Adrenal gland (tissue), 12 donors: ENCODE measurements around the gene DOK7. TPM values are rescaled to one million over a fixed set of nuclear protein-coding genes. Genes with fewer than 3 reads are reported as not detected.

ENCODE experiments used
- DNase-seq, 7 donors: peaks; one replicate each; pipeline ENCODE4 v3.0.0-alpha.2; 2019 to 2020
- H3K27ac ChIP-seq, 5 donors: fragments of 200-600 bp; sonication (generic) in 4 of 5; 1 replicate in 3 of 5; 2 replicates in 2 of 5; pipeline versions ENCODE4 v1.5.1 to v1.8.0; 2016 to 2020; ENCODE audit warnings: mild to moderate bottlenecking in 1 of 5
- H3K27me3 ChIP-seq: fragments of 200-600 bp; 2 replicates; pipeline ENCODE4 v1.8.0; 2021
- H3K36me3 ChIP-seq, 2 donors: fragments of 200-600 bp; replicated peaks in 1 of 2; 1 replicate in 1 of 2; 2 replicates in 1 of 2; pipeline versions ENCODE4 v1.5.1 to v1.8.0; 2018 to 2022
- H3K4me1 ChIP-seq, 2 donors: fragments of 200-600 bp; replicated peaks in 1 of 2; 1 replicate in 1 of 2; 2 replicates in 1 of 2; pipeline versions ENCODE4 v1.5.1 to v1.8.0; 2018 to 2021
- H3K4me3 ChIP-seq, 4 donors: fragments of 200-600 bp; sonication (generic) in 3 of 4; one replicate each; pipeline ENCODE4 v1.5.1; 2016 to 2018
- H3K9me3 ChIP-seq, 3 donors: fragments of 200-600 bp; sonication (generic) in 1 of 3; replicated peaks in 1 of 3; 1 replicate in 2 of 3; 2 replicates in 1 of 3; pipeline versions ENCODE4 v1.5.1 to v1.8.0; 2016 to 2021
- CTCF ChIP-seq, 6 experiments: fragments of 450-650 bp in 4 of 6; fragments of 200-600 bp in 2 of 6; sonication (generic) in 1 of 6; IDR thresholded peaks; 1 replicate in 5 of 6; 2 replicates in 1 of 6; pipeline versions ENCODE4 v1.5.1 to v1.8.0; 2016 to 2021; ENCODE audit warnings: antibody characterized with exemption in 6 of 6, mild to moderate bottlenecking in 2 of 6, moderate library complexity in 1 of 6
- POLR2A ChIP-seq, 2 donors: fragments of 450-650 bp; IDR thresholded peaks; one replicate each; pipeline ENCODE4 v1.6.1; 2017; ENCODE audit warnings: antibody characterized with exemption in 2 of 2, mild to moderate bottlenecking in 2 of 2, moderate library complexity in 1 of 2
- WGBS, 4 donors: extraction: QIAGEN DNeasy Blood & Tissue Kit in 2 of 4; methylation state at CpG; one replicate each; pipeline versions ENCODE4 v1.1.5 to v1.1.7; 2013 to 2017; 5-methylcytosine and 5-hydroxymethylcytosine counted together
- intact Hi-C, 2 donors: fragments of 100-400 bp; cut with DNase I; formaldehyde crosslinking; loops; one replicate each; pipeline versions ENCODE4 v1.14.1 to v1.15.0; 2022 to 2023
- polyA plus RNA-seq, 3 donors: library from polyadenylated mRNA; stranded (reverse); fragments of 200-250 nt in 2 of 3; fragments of 350-450 nt in 1 of 3; fragmentation: Illumina TruSeq in 1 of 3; extraction: RNeasy Lipid Tissue Mini Kit (QIAGEN cat#74804) in 1 of 3; gene quantifications; one replicate each; pipeline ENCODE4 v1.2.3, GENCODE V29; 2013 to 2014
- total RNA-seq, 9 donors: library from RNA; depleted of rRNA in 4 of 9; stranded (reverse); fragments of >200 nt in 4 of 9; fragments of 120-200 nt in 1 of 9; fragmentation: NEBNext Ultra II Directional in 1 of 9; extraction: Animal tissue kit (Norgen Biotek cat#: 25700) in 1 of 9; gene quantifications; one replicate each; pipeline versions ENCODE4 v1.1.0 to v1.2.4, GENCODE V29; 2013 to 2023
- donor health status: healthy with polysubstance abuse.
- donor health status: Bipolar disorder and iron deficiency.
- donor health status: DM: yes; HTN: yes; CAD: no.
- donor health status: DM: no; HTN: no; CAD: no.
- donor health status: DM: no; HTN: no; CAD: no.
- donor health status: DM: yes; HTN: yes; CAD: no.

DOK7 gene
- total and polyA plus RNA-seq, 12 donors: 0.18 to 4.2 (median 1.1) TPM; not detected in 1

DNA sequence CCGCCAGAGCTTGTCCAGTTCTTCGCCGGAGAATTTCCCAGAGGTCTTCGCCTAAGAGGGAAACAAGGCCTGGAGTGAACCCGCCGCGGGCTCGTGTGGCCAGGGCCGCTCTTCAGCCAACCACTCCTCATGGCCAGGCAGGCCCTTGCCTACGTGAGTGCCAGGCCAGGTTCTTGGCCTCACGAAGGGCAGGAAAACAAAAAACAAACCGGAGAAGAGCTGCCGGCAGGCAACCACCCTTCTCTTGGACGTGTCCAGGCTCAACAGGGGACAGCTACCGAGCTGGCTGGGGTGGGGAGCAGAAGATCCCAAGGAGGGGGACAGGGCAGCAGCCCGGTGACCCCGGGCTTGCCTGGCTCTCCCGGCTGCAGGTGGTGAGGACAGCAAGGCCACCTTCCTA is 55.8 kb downstream of the DOK7 start:
- H3K4me1 ChIP-seq: no peaks in the 10 kb centered on the region
- peaks cover 0 to 95% of the 10 kb centered on the region in 2 donors for H3K36me3 ChIP-seq
- TF ChIP-seq CTCF (IDR thresholded peaks at IDR 0.05) (no peak), POLR2A (IDR thresholded peaks at IDR 0.05) (no peak)
- intact Hi-C loops: no loop called here
- no peaks in the 10 kb centered on the region for H3K9me3 ChIP-seq
- peak in 1 of 7 donors; percentile 9 for DNase-seq
- no peaks in the 10 kb centered on the region for H3K27me3 ChIP-seq
- H3K27ac ChIP-seq: no peak overlapping the region
- 89 to 96% (median 93%) methylated on average over 10 to 18 of the region's 18 CpGs for WGBS, 4 donors
- no peak overlapping the region for H3K4me3 ChIP-seq

DNA sequence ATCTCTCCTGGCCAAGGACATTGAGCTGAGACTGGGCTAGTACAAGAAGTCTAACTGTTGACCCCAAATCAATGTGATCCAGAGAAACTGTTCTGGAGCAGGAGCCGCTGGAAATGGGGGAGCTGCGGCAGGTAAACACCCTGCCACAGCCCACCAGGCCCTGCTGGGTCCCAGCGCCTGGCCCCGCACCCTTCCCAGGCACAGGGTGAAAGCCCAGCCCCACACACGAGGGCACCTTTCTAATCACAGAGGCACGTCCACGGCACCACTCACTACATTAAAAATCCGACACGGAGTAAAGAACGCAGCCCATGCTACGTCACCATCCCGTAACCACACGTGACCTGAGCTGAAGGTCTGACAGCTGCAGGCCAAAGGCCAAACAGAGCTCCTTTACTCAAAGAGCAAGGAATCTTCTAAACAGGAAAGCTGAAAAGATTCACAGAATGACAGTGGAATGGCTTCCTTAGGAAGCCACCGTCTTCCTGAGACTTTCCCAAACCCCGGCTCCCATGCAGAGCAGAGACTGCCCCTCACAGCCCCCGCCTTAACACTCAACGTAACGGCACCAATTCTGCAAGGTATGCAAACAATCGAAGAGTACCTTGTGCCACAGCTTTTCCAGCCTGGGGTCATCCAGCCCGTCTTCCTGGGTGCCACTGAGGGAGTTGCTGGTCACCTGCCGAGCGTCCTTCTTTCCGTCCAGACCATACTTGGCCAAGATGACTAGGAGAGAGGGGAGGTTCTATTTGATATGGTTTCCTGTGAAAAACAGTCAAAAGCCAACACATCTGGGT is 56.6 kb downstream of the DOK7 start:
- Histone ChIP-seq H3K9me3 (no peaks in the 10 kb centered on the region), H3K27me3 (no peaks in the 10 kb centered on the region), H3K36me3 (peaks cover 0 to 95% of the 10 kb centered on the region in 2 donors), H3K27ac (no peak overlapping the region), H3K4me1 (no peaks in the 10 kb centered on the region), H3K4me3 (no peak overlapping the region)
- WGBS, 4 donors: 92 to 95% (median 94%) methylated on average over 22 to 23 of the region's 23 CpGs
- intact Hi-C loops: no loop called here
- peak in 1 of 7 donors; percentile 7 for DNase-seq
- no peak for TF ChIP-seq CTCF (IDR thresholded peaks at IDR 0.05)
- no peak for TF ChIP-seq POLR2A (IDR thresholded peaks at IDR 0.05)

- no peaks in the 10 kb centered on the region for H3K27me3 ChIP-seq
- DNase-seq: peak in 1 of 7 donors; percentile 8
- H3K9me3 ChIP-seq: no peaks in the 10 kb centered on the region
- H3K27ac ChIP-seq: no peak overlapping the region
- no peak overlapping the region for H3K4me3 ChIP-seq
- intact Hi-C loops: no loop called here
- peaks cover 0 to 92% of the 10 kb centered on the region in 2 donors for H3K36me3 ChIP-seq
- TF ChIP-seq POLR2A (IDR thresholded peaks at IDR 0.05) (no peak), CTCF (IDR thresholded peaks at IDR 0.05) (no peak)
- H3K4me1 ChIP-seq: no peaks in the 10 kb centered on the region
- WGBS, 4 donors: 91 to 94% (median 92%) methylated on average over 11 of the region's 11 CpGs
Observed at GRCh38 chr4:3520276-3520675, 57.2 kb downstream of the DOK7 start.

- intact Hi-C loops: no loop called here
- Histone ChIP-seq H3K27ac (no peak overlapping the region), H3K4me1 (no peaks in the 10 kb centered on the region), H3K4me3 (no peak overlapping the region), H3K27me3 (no peaks in the 10 kb centered on the region), H3K9me3 (no peaks in the 10 kb centered on the region), H3K36me3 (peaks cover 0 to 87% of the 10 kb centered on the region in 2 donors)
- peak in 1 of 7 donors; percentile 8 for DNase-seq
- TF ChIP-seq POLR2A (IDR thresholded peaks at IDR 0.05): no peak
- no peak for TF ChIP-seq CTCF (IDR thresholded peaks at IDR 0.05)
- WGBS, 4 donors: 90 to 93% (median 92%) methylated on average over 22 to 31 of the region's 31 CpGs
Observed at GRCh38 chr4:3520796-3521600, 57.9 kb downstream of the DOK7 start.
